Stomach (tissue), 4 donors: ENCODE measurements around the gene APOL4.

Experiments
- EP300 ChIP-seq: sonication (generic); formaldehyde crosslinking; IDR thresholded peaks from one replicate; pipeline ENCODE4 v1.6.1; 2017; ENCODE audit warnings: antibody characterized with exemption
- POLR2A ChIP-seq, 4 donors: fragments of 450-650 bp; IDR thresholded peaks; one replicate each; pipeline ENCODE4 v1.6.1; 2016; ENCODE audit warnings: antibody characterized with exemption in 4 of 4, control low read depth in 2 of 4, mild to moderate bottlenecking in 1 of 4, moderate library complexity in 1 of 4
- POLR2AphosphoS5 ChIP-seq, 3 donors: sonication (generic); formaldehyde crosslinking; IDR thresholded peaks; one replicate each; pipeline ENCODE4 v1.6.1; 2016; ENCODE audit warnings: antibody characterized with exemption in 3 of 3
- TF ChIP-seq, protein P1 (sequence below), 7 experiments: fragments of 450-650 bp in 4 of 7; fragments of 200-600 bp in 3 of 7; sonication (generic) in 3 of 7; IDR thresholded peaks; one replicate each; pipeline ENCODE4 v1.5.1; 2016 to 2019; ENCODE audit warnings: antibody characterized with exemption in 7 of 7, control low read depth in 2 of 7, mild to moderate bottlenecking in 1 of 7

GRCh38 chr22:36213586-36213985, 12.0 kb upstream of the APOL4 start:
- TF ChIP-seq, protein P1, sequence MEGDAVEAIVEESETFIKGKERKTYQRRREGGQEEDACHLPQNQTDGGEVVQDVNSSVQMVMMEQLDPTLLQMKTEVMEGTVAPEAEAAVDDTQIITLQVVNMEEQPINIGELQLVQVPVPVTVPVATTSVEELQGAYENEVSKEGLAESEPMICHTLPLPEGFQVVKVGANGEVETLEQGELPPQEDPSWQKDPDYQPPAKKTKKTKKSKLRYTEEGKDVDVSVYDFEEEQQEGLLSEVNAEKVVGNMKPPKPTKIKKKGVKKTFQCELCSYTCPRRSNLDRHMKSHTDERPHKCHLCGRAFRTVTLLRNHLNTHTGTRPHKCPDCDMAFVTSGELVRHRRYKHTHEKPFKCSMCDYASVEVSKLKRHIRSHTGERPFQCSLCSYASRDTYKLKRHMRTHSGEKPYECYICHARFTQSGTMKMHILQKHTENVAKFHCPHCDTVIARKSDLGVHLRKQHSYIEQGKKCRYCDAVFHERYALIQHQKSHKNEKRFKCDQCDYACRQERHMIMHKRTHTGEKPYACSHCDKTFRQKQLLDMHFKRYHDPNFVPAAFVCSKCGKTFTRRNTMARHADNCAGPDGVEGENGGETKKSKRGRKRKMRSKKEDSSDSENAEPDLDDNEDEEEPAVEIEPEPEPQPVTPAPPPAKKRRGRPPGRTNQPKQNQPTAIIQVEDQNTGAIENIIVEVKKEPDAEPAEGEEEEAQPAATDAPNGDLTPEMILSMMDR (IDR thresholded peaks at IDR 0.05): no peak
- TF ChIP-seq POLR2AphosphoS5 (IDR thresholded peaks at IDR 0.05) (no peak), POLR2A (IDR thresholded peaks at IDR 0.05) (no peak), EP300 (no peak)
